ENCODE data around the gene CSNK1G3.

- no peak for TF ChIP-seq CTCF (IDR thresholded peaks at IDR 0.05 in 4 of 5, conservative IDR thresholded peaks at IDR 0.05 in 1 of 5)
- no peak for TF ChIP-seq POLR2A (IDR thresholded peaks at IDR 0.05)
These were observed 87.2 kb downstream of the CSNK1G3 start for GRCh38 chr5:123599171-123599570.

All from gastrocnemius medialis (tissue), 4 donors.